ENCODE data around the gene SRA1. TPM values are rescaled to one million over a fixed set of nuclear protein-coding genes. Genes with fewer than 3 reads are reported as not detected.

SRA1 gene
- total and polyA plus RNA-seq, 9 of the 15 experiments (the other 6 are each of a cell fraction or from before 2014, with no cell fraction given), result 24.1 to 47.4 (median 41.3) TPM

DNA sequence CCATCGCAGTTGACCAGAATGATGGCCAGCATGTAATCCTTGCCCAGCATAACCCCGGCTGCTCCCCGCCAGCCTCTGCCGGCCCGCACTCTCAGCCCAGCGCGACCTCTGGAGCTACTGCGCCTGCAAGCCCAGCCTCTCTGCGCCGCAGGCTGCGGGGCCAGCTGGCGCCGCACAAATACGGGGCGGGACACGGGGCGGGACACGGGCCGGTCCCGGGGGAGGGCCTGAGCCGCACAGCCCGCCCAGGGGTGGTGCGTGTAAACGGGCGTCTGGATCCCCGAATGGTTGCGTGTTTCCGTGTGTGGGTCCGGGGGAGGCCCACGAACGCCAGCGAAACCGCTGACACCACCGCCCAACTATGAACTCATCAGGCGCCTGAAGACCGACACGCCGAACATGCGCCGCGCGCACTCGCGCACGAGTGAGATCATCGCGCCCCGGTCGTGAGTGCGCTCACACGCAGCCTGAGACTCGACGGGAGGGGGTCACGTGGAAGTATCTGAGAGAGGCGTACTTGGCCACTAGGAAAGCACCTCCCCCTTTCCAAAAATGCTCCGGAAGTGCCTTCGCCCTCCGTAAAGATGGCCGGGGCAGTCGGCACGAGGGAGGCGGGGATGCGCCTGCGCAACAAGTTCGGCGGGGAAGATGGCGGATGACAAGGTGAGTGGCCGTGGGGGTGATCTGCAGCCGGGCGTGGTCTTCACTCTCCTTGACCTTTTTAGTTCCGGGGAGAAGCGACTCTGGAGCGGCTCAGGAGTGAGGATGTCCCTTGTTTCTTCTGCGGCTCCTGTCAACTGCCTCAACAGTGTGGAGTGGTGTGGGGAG, 7.1 kb upstream of the SRA1 start, which contains the start of the genes APBB3 and SLC35A4 (continued):
- no peak for TF ChIP-seq MAFF (IDR thresholded peaks at IDR 0.05; ENCODE audit: low read length)
- peak; percentile 73 for TF ChIP-seq DMBX1 (CRISPR knock-in tag; IDR thresholded peaks at IDR 0.05; ENCODE audit: borderline replicate concordance)
- no peak for TF ChIP-seq ZC3H8 (IDR thresholded peaks at IDR 0.05)
- TF ChIP-seq NCOA1 (IDR thresholded peaks at IDR 0.05; ENCODE audit: low read depth), result peak; percentile 75; the same call in 1 of the 2 replicates
- TF ChIP-seq CBFA2T2 (conservative IDR thresholded peaks at IDR 0.05), result peak; percentile 56
- no peak for TF ChIP-seq GATA2 (CRISPR knock-in tag; IDR thresholded peaks at IDR 0.05)
- TF ChIP-seq, protein P1, sequence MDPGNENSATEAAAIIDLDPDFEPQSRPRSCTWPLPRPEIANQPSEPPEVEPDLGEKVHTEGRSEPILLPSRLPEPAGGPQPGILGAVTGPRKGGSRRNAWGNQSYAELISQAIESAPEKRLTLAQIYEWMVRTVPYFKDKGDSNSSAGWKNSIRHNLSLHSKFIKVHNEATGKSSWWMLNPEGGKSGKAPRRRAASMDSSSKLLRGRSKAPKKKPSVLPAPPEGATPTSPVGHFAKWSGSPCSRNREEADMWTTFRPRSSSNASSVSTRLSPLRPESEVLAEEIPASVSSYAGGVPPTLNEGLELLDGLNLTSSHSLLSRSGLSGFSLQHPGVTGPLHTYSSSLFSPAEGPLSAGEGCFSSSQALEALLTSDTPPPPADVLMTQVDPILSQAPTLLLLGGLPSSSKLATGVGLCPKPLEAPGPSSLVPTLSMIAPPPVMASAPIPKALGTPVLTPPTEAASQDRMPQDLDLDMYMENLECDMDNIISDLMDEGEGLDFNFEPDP (CRISPR knock-in tag; IDR thresholded peaks at IDR 0.05), result no peak
- TF ChIP-seq ELF1 (tag; IDR thresholded peaks at IDR 0.05), result peak; percentile 92
- TF ChIP-seq TEAD1 (CRISPR knock-in tag; IDR thresholded peaks at IDR 0.05), result peak in 1 of 2 experiments; percentile 84; a peak in 2 of 4 replicates
- TF ChIP-seq, protein P2, sequence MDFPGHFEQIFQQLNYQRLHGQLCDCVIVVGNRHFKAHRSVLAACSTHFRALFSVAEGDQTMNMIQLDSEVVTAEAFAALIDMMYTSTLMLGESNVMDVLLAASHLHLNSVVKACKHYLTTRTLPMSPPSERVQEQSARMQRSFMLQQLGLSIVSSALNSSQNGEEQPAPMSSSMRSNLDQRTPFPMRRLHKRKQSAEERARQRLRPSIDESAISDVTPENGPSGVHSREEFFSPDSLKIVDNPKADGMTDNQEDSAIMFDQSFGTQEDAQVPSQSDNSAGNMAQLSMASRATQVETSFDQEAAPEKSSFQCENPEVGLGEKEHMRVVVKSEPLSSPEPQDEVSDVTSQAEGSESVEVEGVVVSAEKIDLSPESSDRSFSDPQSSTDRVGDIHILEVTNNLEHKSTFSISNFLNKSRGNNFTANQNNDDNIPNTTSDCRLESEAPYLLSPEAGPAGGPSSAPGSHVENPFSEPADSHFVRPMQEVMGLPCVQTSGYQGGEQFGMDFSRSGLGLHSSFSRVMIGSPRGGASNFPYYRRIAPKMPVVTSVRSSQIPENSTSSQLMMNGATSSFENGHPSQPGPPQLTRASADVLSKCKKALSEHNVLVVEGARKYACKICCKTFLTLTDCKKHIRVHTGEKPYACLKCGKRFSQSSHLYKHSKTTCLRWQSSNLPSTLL (IDR thresholded peaks at IDR 0.05), result no peak
- TF ChIP-seq ATF7 (IDR thresholded peaks at IDR 0.05), result peak; percentile 99
- TF ChIP-seq ZNF57 (CRISPR knock-in tag; IDR thresholded peaks at IDR 0.05), result no peak
- TF ChIP-seq, protein P3, sequence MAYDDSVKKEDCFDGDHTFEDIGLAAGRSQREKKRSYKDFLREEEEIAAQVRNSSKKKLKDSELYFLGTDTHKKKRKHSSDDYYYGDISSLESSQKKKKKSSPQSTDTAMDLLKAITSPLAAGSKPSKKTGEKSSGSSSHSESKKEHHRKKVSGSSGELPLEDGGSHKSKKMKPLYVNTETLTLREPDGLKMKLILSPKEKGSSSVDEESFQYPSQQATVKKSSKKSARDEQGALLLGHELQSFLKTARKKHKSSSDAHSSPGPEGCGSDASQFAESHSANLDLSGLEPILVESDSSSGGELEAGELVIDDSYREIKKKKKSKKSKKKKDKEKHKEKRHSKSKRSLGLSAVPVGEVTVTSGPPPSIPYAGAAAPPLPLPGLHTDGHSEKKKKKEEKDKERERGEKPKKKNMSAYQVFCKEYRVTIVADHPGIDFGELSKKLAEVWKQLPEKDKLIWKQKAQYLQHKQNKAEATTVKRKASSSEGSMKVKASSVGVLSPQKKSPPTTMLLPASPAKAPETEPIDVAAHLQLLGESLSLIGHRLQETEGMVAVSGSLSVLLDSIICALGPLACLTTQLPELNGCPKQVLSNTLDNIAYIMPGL (CRISPR knock-in tag; IDR thresholded peaks at IDR 0.05), result no peak
- peak; percentile 96 for TF ChIP-seq SP1 (CRISPR knock-in tag; IDR thresholded peaks at IDR 0.05)
- TF ChIP-seq ZKSCAN1 (IDR thresholded peaks at IDR 0.05; ENCODE audit: low read depth, low read length), result 0 out of 2 replicates have a peak, but pooled peaks have one; percentile 79
- peak; percentile 82 for TF ChIP-seq POLR2AphosphoS5 (IDR thresholded peaks at IDR 0.05; ENCODE audit: control insufficient read depth, insufficient read depth, low read depth, low read length)
- TF ChIP-seq, protein P4, sequence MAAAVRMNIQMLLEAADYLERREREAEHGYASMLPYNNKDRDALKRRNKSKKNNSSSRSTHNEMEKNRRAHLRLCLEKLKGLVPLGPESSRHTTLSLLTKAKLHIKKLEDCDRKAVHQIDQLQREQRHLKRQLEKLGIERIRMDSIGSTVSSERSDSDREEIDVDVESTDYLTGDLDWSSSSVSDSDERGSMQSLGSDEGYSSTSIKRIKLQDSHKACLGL (CRISPR knock-in tag; IDR thresholded peaks at IDR 0.05; ENCODE audit: borderline replicate concordance, poor library complexity, severe bottlenecking), result peak; percentile 8
- TF ChIP-seq, protein P5, sequence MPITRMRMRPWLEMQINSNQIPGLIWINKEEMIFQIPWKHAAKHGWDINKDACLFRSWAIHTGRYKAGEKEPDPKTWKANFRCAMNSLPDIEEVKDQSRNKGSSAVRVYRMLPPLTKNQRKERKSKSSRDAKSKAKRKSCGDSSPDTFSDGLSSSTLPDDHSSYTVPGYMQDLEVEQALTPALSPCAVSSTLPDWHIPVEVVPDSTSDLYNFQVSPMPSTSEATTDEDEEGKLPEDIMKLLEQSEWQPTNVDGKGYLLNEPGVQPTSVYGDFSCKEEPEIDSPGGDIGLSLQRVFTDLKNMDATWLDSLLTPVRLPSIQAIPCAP (CRISPR knock-in tag; IDR thresholded peaks at IDR 0.05; ENCODE audit: borderline replicate concordance), result no peak
- peak; percentile 83 for TF ChIP-seq PHF20 (IDR thresholded peaks at IDR 0.05; ENCODE audit: partially characterized antibody)
